HG03342 (cell line): ENCODE results near the gene SLC16A12.
"Not testable (repeated sequence)": the region's sequence is repeated elsewhere in the genome, so short reads cannot be mapped to it uniquely, and the experiment has no call there.

Experiments
- ATAC-seq: cut with Tn5 transposase; IDR thresholded peaks from one replicate; pipeline ENCODE4 v1.9.1; 2021; ENCODE audit warnings: mild to moderate bottlenecking, moderate library complexity; ENCODE audit not compliant: unreplicated experiment

Gene SLC16A12

GRCh38 chr10:89474452-89474851, 60.9 kb downstream of the SLC16A12 start:
- ATAC-seq: no peak

- ATAC-seq: no peak
Observed at GRCh38 chr10:89471110-89471809, 64.1 kb downstream of the SLC16A12 start.

GRCh38 chr10:89470628-89471027, 64.8 kb downstream of the SLC16A12 start:
- no peak for ATAC-seq

GRCh38 chr10:89469517-89469916, 65.9 kb downstream of the SLC16A12 start:
- ATAC-seq: no peak

- ATAC-seq: no peak
Observed at GRCh38 chr10:89468191-89468965, 67.0 kb downstream of the SLC16A12 start.

- no peak for ATAC-seq
Observed at GRCh38 chr10:89466599-89467035, 68.8 kb downstream of the SLC16A12 start.

GRCh38 chr10:89465196-89465595, 70.2 kb downstream of the SLC16A12 start:
- ATAC-seq: no peak

GRCh38 chr10:89463846-89464537, 71.4 kb downstream of the SLC16A12 start:
- no peak for ATAC-seq

- no peak for ATAC-seq
Observed at GRCh38 chr10:89458784-89459183, 76.6 kb downstream of the SLC16A12 start.

- no peak for ATAC-seq
Observed at GRCh38 chr10:89458291-89458690, 77.1 kb downstream of the SLC16A12 start.

- no peak for ATAC-seq
Observed at GRCh38 chr10:89454561-89455347, 80.6 kb downstream of the SLC16A12 start.

- ATAC-seq: no peak
Observed at GRCh38 chr10:89452193-89452592, 83.2 kb downstream of the SLC16A12 start.

GRCh38 chr10:89450901-89451300, 84.5 kb downstream of the SLC16A12 start:
- ATAC-seq: no peak

- ATAC-seq: not testable (repeated sequence)
Observed at GRCh38 chr10:89444819-89445218, 90.6 kb downstream of the SLC16A12 start.

- no peak for ATAC-seq
Observed at GRCh38 chr10:89442289-89442688, 93.1 kb downstream of the SLC16A12 start.

GRCh38 chr10:89440226-89441009, 95.0 kb downstream of the SLC16A12 start:
- no peak for ATAC-seq

- ATAC-seq: no peak
Observed at GRCh38 chr10:89438525-89438924, 96.9 kb downstream of the SLC16A12 start.

GRCh38 chr10:89431977-89432376, 103.4 kb downstream of the SLC16A12 start:
- no peak for ATAC-seq

GRCh38 chr10:89428877-89429276, 106.5 kb downstream of the SLC16A12 start:
- ATAC-seq: no peak

GRCh38 chr10:89427629-89428028, 107.8 kb downstream of the SLC16A12 start:
- ATAC-seq: no peak
